ENCODE results near the gene ATP5F1E.
A peak's percentile ranks its signal among the peaks of the same experiment; 100 is the strongest.

Gene ATP5F1E

DNA sequence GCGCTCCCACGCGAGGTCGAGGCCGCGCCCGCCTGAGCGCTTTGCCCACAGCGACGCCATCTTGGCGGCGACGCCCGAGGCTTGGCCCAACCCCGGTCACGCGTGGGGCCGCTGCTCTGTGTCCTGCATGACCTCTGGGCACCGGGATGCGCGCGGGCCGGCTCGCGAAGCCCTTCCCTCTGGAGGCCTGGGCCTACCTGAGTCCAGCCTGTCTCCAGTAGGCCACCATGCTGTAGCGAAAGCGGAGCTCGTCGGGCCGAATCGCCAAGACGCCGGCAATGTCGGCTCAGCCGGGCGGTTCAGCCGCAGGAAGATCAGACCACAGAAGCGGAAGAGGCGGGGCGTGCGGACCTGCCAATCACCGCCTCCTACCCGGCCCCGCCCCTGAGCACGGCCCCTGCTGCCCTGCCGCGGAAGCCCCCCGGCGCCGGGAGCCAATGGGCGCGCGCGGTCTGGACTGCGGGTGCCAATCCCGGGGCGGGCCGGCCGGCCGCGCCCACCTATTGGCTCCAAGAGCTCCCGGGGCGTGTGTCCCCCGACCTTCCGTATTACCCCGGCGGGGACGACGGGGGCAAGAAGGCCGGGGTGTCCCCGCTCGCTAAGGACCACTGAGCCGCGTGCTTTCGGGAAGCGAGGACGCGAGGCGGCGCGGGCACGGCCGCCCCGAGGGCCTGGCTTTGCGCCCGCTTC lies at the start of gene ATP5F1E:
TSS of gene ATP5F1E (minus strand) at position 313 of the 690 bp plus-strand sequence. CDS start at position 229, 84 bp downstream.
- Mint-ChIP-seq H3K4me1 (ENCODE audit: low read depth) (peaks cover 63% of the 10 kb centered on the region), H3K27ac (peak within 1 kb of the TSS; percentile 93), H3K27me3 (ENCODE audit: low read depth) (no peaks in the 10 kb centered on the region), H3K9me3 (no peaks in the 10 kb centered on the region), H3K36me3 (ENCODE audit: low read depth) (peaks cover 78% of the 10 kb centered on the region), H3K4me3 (peak within 1 kb of the TSS; percentile 94)
- DNase-seq (ENCODE audit: low spot score): peak; percentile 96

- H3K9me3 Mint-ChIP-seq: no peaks in the 10 kb centered on the region
- no peaks in the 10 kb centered on the region for H3K36me3 Mint-ChIP-seq (ENCODE audit: low read depth)
- H3K27ac Mint-ChIP-seq: no peak overlapping the region
- peaks cover 8% of the 10 kb centered on the region for H3K4me1 Mint-ChIP-seq (ENCODE audit: low read depth)
- H3K27me3 Mint-ChIP-seq (ENCODE audit: low read depth): peaks cover 39% of the 10 kb centered on the region
- no peak for DNase-seq (ENCODE audit: low spot score)
- no peak overlapping the region for H3K4me3 Mint-ChIP-seq
These were observed 48.9 kb upstream of the ATP5F1E start for GRCh38 chr20:59081036-59081435.

DNA sequence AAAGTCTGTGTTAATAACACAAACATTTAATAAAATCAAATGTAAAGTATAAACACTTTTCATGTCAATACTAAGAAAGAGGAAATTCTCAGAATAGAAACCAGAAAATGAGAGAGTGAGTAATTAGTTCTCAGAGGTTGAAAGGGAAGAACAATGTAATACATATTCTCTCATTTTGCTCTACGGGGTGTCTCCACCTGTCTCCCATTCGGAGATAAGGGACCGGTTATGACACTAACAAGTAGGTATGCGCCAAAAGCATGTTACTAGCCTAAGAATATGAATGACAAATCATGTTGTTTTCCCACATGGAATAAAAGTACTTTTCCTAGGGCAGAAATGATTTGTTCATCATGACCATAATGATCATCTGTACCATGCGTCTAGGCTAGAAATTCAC lies 46.1 kb upstream of the ATP5F1E start:
- Mint-ChIP-seq H3K27ac (no peak overlapping the region), H3K4me1 (ENCODE audit: low read depth) (peaks cover 16% of the 10 kb centered on the region), H3K9me3 (no peaks in the 10 kb centered on the region), H3K27me3 (ENCODE audit: low read depth) (peaks cover 33% of the 10 kb centered on the region), H3K4me3 (no peak overlapping the region), H3K36me3 (ENCODE audit: low read depth) (no peaks in the 10 kb centered on the region)
- DNase-seq (ENCODE audit: low spot score): no peak

- no peak overlapping the region for H3K4me3 Mint-ChIP-seq
- H3K27ac Mint-ChIP-seq: no peak overlapping the region
- DNase-seq (ENCODE audit: low spot score): no peak
- H3K9me3 Mint-ChIP-seq: no peaks in the 10 kb centered on the region
- H3K36me3 Mint-ChIP-seq (ENCODE audit: low read depth): no peaks in the 10 kb centered on the region
- peaks cover 33% of the 10 kb centered on the region for H3K27me3 Mint-ChIP-seq (ENCODE audit: low read depth)
- peaks cover 16% of the 10 kb centered on the region for H3K4me1 Mint-ChIP-seq (ENCODE audit: low read depth)
These were observed 45.6 kb upstream of the ATP5F1E start for GRCh38 chr20:59077705-59078104.

GRCh38 chr20:59075934-59076508 lies 43.9 kb upstream of the ATP5F1E start:
- no peaks in the 10 kb centered on the region for H3K9me3 Mint-ChIP-seq
- no peaks in the 10 kb centered on the region for H3K36me3 Mint-ChIP-seq (ENCODE audit: low read depth)
- DNase-seq (ENCODE audit: low spot score): no peak
- peaks cover 16% of the 10 kb centered on the region for H3K4me1 Mint-ChIP-seq (ENCODE audit: low read depth)
- peaks cover 30% of the 10 kb centered on the region for H3K27me3 Mint-ChIP-seq (ENCODE audit: low read depth)
- no peak overlapping the region for H3K4me3 Mint-ChIP-seq
- H3K27ac Mint-ChIP-seq: no peak overlapping the region

DNA sequence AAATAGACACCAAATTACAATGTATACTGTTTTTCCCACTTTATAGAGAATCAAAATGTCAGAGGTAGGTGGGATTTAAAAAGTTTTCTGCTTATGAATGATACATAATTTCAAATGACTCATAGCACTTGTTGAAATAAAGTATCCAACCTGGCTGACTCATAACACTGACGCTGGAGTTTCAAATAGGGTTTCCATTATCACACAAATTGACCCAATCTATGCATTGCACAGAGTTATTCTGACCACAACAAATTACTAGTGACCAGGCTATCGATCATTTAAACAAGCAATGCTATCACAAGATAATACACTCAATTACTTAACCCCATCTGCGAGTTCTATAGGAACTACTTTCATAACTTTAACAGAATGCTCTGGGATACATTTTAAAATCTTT lies 42.3 kb upstream of the ATP5F1E start:
- DNase-seq (ENCODE audit: low spot score): peak; percentile 17
- Mint-ChIP-seq H3K9me3 (no peaks in the 10 kb centered on the region), H3K27me3 (ENCODE audit: low read depth) (peaks cover 30% of the 10 kb centered on the region), H3K4me3 (no peak overlapping the region), H3K4me1 (ENCODE audit: low read depth) (peaks cover 16% of the 10 kb centered on the region), H3K27ac (no peak overlapping the region), H3K36me3 (ENCODE audit: low read depth) (no peaks in the 10 kb centered on the region)

DNA sequence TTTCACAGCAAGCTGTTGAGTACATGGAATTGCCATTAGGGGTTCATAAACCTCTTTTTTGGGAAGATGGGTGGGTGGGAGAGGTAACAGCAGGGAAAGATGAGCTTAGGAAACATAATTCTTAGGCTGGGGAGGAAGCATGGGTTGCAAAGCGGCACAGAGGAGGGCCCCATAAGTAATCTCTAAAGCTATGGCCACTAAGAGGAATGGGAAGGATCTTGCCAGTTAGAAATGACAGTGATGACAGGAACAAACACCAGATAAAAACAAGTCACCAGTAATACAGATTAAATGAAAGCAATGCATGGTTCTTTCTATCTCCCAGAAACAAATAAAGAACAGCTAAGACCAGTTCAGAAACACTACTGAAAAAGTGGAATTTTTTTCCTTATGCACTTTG lies 41.4 kb upstream of the ATP5F1E start:
- no peak for DNase-seq (ENCODE audit: low spot score)
- Mint-ChIP-seq H3K9me3 (no peaks in the 10 kb centered on the region), H3K27ac (no peak overlapping the region), H3K4me3 (no peak overlapping the region), H3K4me1 (ENCODE audit: low read depth) (peaks cover 16% of the 10 kb centered on the region), H3K36me3 (ENCODE audit: low read depth) (no peaks in the 10 kb centered on the region), H3K27me3 (ENCODE audit: low read depth) (peaks cover 32% of the 10 kb centered on the region)

DNA sequence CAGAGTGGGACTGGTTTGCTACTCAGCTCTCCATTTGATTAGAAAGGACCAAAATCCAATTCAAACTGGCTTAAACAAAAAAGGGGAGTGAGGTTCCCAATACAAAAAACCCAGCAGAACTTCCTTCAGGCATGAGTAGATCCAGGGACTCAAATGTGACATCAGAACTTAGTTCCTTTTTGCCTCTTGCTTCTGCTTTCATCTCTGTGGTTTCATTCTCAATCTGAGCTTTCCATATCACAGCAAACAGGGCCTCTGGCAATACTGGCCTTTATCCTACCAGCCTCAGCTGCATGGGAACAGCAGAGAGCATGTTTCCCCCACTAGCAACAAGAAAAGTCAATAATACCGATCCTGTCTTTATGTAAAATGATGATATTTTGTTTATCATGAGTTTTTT lies 39.1 kb upstream of the ATP5F1E start:
- Mint-ChIP-seq H3K9me3 (no peaks in the 10 kb centered on the region), H3K27ac (no peak overlapping the region), H3K4me3 (no peak overlapping the region), H3K27me3 (ENCODE audit: low read depth) (peaks cover 35% of the 10 kb centered on the region), H3K36me3 (ENCODE audit: low read depth) (no peaks in the 10 kb centered on the region), H3K4me1 (ENCODE audit: low read depth) (peaks cover 10% of the 10 kb centered on the region)
- no peak for DNase-seq (ENCODE audit: low spot score)

DNA sequence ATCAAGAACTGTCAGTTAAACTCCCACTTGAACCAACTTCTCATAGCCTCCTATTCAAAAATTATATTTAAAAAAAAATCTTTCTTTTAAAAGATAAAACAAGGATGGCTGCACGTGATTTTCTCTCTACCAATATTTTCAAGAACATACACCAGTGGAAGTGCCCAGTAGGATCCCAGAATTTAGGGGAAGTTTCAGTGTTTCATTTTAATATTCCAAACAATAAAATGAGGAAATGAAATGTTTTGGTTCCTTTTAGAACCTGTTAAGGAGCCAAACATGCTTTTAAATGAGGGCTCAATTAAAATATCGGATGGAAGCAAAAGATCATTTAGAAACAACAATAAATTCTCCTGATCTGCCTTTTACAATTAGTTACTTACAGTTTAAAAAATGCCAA lies 36.9 kb upstream of the ATP5F1E start:
- Mint-ChIP-seq H3K27me3 (ENCODE audit: low read depth) (peaks cover 27% of the 10 kb centered on the region), H3K27ac (no peak overlapping the region), H3K9me3 (no peaks in the 10 kb centered on the region)

DNA sequence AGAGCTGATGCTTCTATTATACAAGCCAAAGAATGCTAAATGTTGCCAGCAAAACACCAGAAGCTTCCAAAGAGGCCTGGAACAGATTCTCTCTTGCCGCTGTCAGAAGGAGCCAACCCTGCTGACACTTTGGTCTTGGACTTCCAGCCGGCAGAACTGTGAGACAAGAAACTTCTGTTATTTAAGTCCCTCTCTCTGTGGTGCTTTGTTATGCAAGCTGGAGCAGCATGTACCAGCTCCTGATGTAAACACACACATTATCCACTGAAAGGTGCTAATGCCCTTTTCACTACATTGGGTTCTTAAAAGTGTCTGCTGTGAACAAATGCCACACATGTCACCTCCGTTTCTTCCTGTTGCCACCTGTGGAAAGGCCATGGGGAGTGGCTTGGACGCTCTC lies 36.4 kb upstream of the ATP5F1E start:
- Mint-ChIP-seq H3K27me3 (ENCODE audit: low read depth) (peaks cover 29% of the 10 kb centered on the region), H3K36me3 (ENCODE audit: low read depth) (no peaks in the 10 kb centered on the region), H3K4me1 (ENCODE audit: low read depth) (no peaks in the 10 kb centered on the region), H3K4me3 (no peak overlapping the region), H3K9me3 (no peaks in the 10 kb centered on the region), H3K27ac (no peak overlapping the region)
- DNase-seq (ENCODE audit: low spot score): no peak

More for the DNA sequence above, 36.9 kb upstream of the ATP5F1E start:
- Mint-ChIP-seq H3K36me3 (ENCODE audit: low read depth) (no peaks in the 10 kb centered on the region), H3K4me3 (no peak overlapping the region), H3K4me1 (ENCODE audit: low read depth) (peaks cover 2% of the 10 kb centered on the region)
- no peak for DNase-seq (ENCODE audit: low spot score)

DNA sequence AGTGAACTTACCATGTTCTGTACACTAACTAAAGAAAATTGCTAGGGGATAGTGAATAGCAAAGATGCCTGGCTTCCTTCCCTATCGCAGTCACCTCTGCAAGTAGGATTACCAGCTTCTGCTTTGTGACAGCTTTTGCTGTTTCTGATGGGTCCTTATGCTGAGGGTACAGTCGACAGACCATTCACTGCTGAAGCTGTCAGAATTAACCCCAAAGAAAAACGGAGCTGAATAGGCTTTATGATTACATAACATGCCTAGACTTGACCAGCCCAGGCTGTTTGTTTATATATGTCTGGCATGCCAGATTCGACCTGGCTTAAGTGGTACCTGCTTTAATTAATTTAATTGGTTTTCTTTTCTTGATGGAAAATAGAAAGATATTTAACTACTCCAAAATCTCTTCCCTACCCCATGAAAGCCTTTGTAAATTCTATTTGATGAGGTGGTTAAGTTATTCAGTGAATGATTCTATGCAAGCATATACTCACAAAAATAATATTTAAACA lies 32.1 kb upstream of the ATP5F1E start:
- Mint-ChIP-seq H3K9me3 (no peaks in the 10 kb centered on the region), H3K4me3 (no peak overlapping the region), H3K36me3 (ENCODE audit: low read depth) (no peaks in the 10 kb centered on the region), H3K27ac (no peak overlapping the region), H3K4me1 (ENCODE audit: low read depth) (no peaks in the 10 kb centered on the region), H3K27me3 (ENCODE audit: low read depth) (peaks cover 40% of the 10 kb centered on the region)
- no peak for DNase-seq (ENCODE audit: low spot score)

DNA sequence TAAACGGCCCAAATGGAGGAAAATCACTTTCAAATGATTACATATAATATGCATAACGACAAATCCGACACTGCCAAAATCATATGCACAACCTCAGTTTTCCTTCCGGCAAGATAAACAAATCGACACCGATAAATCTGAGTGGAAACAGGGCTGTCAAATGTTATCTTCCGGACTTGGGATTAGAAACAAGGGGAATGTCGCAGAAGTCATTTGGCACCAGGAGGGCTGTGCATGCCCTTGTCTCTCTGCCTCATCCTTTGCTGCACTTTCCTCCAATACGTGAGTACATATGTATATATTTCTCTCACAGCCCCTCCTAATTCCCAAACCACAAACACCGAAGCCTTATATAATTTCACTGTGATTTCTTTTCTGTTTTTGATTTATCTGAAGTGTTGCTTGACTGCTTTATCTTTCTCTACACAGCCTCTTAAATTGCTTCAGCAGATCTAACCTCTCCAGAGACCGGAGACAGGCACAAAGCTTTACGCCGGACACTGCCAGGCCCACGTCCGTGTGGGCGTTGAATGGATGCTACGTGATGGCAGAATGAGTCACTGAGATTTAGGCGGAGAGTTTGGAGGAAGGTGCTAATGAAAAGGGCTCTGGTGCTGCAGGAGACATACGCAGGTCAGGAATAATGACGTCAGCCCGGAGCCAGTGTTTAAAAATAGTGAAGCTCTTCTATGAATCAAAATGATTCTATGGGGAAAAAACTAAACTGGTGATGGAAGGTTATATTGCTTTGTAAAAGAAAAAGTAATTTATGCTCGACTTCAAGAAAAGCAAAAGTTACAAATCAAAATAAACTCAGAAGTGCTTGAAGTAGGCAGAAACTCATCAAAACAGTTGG lies 31.5 kb upstream of the ATP5F1E start:
- Mint-ChIP-seq H3K9me3 (no peaks in the 10 kb centered on the region), H3K36me3 (ENCODE audit: low read depth) (no peaks in the 10 kb centered on the region), H3K4me3 (no peak overlapping the region), H3K27me3 (ENCODE audit: low read depth) (peaks cover 41% of the 10 kb centered on the region), H3K4me1 (ENCODE audit: low read depth) (no peaks in the 10 kb centered on the region), H3K27ac (no peak overlapping the region)
- no peak for DNase-seq (ENCODE audit: low spot score)

DNA sequence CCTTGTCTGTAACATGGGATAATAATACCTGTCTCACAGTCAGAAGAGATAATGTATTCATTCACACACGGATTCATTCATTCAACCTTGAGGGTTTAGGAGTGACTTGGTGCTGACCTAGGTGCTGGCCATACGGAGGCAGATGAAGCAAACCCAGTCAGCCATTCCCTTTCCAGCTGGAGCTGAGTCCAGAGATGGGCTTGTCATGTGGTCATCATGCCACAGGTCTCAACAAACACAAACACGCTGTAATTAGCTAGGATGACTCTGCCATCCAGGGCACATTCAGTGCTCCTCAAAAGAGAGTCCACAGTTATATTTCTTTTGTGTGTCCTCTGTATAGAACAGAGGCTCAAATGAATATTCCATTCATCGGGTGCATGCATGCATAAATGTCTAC lies 29.9 kb upstream of the ATP5F1E start:
- H3K4me1 Mint-ChIP-seq (ENCODE audit: low read depth): no peaks in the 10 kb centered on the region
- no peak overlapping the region for H3K4me3 Mint-ChIP-seq
- H3K27me3 Mint-ChIP-seq (ENCODE audit: low read depth): peaks cover 38% of the 10 kb centered on the region
- H3K36me3 Mint-ChIP-seq (ENCODE audit: low read depth): no peaks in the 10 kb centered on the region
- no peak overlapping the region for H3K27ac Mint-ChIP-seq
- no peak for DNase-seq (ENCODE audit: low spot score)
- no peaks in the 10 kb centered on the region for H3K9me3 Mint-ChIP-seq

- no peak overlapping the region for H3K27ac Mint-ChIP-seq
- H3K9me3 Mint-ChIP-seq: no peaks in the 10 kb centered on the region
- no peak for DNase-seq (ENCODE audit: low spot score)
- H3K27me3 Mint-ChIP-seq (ENCODE audit: low read depth): peaks cover 44% of the 10 kb centered on the region
- H3K4me1 Mint-ChIP-seq (ENCODE audit: low read depth): peaks cover 5% of the 10 kb centered on the region
- H3K36me3 Mint-ChIP-seq (ENCODE audit: low read depth): no peaks in the 10 kb centered on the region
- H3K4me3 Mint-ChIP-seq: no peak overlapping the region
These were observed 23.2 kb upstream of the ATP5F1E start for GRCh38 chr20:59055302-59055701.

All from T-helper 2 cell treated with Interferon-gamma antibody and Interleukin-4, amounts not matched to agents 5 μg/mL and 100 μg/mL, for 36 hours (primary cell).